A172 (cell line): ENCODE results near the gene MAL. TPM values are rescaled to one million over a fixed set of nuclear protein-coding genes. Genes with fewer than 3 reads are reported as not detected.

Experiments
- DNase-seq: peaks from one replicate; pipeline ENCODE4 v3.0.0-alpha.2; 2015; ENCODE audit warnings: low spot score
- total RNA-seq: library from RNA; depleted of rRNA; stranded (reverse); fragments of >200 nt; shearing (Covaris generic); gene quantifications from 2 replicates; pipeline ENCODE4 v1.2.3, GENCODE V29; 2014

The MAL gene
- total RNA-seq, 1 experiment from 2014 or later = not detected

DNA sequence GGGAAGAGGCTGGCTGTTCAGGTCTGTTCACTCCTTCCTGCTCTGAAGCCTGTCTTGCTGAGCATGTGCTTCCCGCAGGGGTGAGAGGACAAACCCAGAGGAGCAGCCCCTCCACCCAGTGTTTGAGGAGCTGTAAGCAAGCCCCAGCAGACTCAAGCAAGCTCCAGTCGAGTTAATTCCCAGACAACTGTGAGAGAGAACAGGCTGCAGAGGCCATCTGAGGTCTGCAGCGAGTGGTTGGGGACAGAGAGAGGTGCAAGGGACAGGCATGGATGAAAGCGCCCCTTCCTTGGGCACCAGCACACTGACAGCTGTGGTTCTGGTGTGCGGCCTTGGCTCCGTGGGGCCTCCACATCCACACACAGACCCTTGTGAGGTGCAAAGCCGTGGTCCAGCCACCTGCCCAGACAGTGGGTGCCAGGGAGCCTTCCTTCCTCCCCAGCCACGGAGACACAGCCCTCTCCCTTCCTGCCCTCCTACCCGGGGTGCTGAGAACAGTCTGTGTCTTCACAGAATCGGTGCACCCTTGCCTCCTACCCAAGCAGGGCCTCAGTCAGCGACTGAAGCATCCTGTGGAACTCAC, 36.2 kb downstream of the MAL start:
- DNase-seq = no peak

DNA sequence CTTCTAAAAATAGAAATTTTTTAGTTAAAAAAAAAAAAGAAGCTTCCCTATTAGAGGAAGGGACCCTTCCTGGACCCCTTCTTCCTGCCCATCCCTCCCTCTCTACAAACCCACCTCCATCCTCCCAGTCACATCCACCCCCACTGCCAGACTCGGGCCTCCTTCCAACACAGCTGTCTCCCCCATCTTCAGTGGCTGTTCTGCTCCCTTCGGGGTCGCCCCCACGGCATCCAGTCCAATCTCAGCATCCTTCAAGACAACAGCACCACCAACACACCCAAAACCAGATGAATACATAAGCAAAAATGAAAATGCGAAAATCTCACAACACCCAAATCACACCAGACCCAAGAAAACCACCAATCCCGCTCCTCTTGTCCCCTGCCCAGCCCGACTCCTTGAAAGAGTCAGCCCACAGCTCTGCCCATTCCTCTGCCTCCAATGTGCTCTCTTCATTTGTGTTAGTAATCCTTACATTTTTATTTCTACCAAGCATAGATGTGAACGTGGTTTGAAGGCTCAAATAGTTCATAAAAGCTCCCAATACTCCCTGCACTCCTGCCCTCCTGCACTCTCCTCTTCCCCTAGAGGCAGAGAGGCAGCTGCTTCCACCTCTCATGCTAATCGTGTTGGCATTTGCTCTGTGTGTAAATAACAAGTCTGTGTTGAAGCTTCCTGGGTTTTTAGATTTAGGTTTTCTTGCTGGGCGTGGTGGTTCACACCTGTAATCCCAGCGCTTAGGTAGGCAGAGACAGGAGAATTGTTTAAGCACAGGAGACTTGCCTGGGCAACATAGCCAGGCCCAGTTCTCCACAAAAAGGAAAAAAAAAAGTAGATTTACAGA, 37.0 kb downstream of the MAL start:
- DNase-seq = no peak

DNA sequence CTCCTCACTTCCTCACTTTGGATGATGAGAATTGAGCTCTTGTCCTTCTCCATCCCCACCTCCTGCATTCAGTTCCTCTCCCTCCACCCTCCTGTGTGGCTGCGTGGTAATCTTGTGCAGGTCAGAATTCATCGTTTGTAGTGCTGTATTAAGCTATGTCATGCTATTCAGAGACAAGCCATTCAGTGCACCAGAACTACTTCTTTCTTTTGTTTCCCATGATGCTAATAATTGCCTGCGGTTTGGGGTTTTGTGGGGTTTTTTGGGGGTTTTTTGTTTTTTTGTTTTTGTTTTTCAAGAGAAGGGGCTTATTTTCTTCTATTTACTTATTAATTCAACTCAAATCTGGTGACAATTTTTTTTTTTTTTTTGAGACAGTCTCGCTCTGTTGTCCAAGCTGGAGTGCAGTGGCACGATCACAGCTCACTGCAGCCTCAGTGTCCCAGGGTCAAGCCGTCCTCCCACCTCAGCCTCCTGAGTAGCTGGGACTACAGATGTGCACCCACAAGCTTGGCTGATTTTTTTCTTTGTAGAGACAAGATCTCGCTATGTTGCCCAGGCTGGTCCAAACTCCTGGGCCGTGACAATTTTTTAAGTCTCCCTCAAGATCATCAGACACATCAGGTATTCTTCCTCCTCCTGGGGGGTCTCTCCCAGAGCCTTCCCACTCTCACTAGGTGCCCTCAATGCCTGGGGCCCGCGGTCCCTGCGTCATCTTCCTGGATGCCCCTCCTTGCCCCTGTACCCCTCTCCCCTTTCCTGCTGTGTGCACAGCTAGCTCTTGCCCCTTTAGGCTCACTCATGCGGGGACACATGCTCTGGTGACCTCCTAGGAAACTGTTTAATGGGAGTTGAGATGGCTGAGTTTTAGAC, 37.8 kb downstream of the MAL start:
- no peak for DNase-seq

DNA sequence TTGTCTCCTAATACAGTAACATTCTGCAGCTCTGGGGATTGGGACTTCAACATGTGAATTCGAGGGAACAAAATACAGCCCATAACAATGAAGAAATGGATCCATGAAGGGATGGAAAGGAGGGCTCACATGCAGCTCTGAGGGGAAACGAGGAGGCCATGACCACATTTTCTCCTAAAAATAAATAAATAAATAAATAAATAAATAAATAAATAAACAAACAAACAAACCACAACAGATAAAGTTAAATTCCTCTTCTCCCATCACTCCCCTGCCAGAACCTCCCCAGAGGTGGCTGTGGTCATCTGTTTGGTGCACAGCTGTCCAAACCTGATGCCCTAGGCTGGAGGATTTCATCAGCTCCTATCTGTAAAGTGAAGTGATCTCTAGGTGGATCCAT, 42.7 kb downstream of the MAL start:
- DNase-seq = no peak

DNA sequence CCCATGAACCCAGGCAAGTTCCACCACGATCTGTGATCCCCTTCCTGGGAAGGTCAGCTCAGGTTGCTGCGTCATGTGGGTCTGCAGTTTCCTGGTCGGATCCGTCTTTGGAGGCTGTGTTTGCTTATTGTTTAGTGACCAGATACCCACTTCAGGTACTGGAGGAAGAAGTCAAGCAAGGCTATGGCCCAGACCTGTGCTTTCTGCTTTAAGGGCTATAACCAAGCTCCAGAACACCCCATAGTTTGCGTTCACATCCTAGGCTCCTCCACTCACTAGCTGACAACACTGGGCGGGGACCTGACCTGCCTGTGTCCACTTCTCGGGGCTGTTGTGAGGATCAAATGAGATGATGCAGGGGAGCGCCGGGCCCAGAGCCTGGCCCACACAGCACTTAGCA, 44.0 kb downstream of the MAL start:
- DNase-seq = no peak

DNA sequence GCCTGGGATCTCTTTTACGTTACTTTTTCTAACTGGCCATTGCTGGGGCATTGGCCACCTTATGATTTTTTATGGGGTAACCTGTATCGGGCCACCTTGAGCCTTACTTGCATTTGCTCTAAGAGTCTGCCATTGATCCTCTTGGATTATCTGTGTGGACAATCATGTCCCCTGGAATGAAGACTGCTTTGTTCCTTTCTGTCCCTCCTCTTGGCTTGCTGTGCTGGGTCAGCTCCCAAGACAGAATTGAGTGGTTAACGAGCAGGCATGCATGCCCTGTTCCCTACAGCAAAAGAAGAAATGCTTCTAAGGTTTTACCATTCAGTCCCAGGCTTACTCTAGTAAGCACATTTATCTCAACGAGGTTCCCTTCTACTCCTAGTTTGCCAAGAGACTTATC, 46.3 kb downstream of the MAL start:
- no peak for DNase-seq

DNA sequence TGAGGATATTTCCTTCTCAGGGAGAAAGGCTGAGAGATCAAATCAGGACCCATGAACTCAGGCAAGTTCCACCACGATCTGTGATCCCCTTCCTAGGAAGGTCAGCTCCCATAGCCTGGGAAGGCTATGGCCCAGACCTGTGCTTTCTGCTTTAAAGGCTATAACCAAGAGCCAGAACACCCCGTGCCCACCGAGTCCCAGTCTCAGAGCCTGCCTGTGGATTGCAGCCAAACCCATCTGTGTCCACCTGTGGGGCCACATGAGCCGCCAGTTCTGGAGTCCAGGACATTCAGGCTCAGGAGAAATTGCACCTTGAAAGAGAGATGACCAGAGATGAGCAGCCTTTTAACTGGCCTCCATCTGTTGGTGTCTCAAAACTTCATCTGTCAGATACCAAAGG, 46.9 kb downstream of the MAL start:
- no peak for DNase-seq

DNA sequence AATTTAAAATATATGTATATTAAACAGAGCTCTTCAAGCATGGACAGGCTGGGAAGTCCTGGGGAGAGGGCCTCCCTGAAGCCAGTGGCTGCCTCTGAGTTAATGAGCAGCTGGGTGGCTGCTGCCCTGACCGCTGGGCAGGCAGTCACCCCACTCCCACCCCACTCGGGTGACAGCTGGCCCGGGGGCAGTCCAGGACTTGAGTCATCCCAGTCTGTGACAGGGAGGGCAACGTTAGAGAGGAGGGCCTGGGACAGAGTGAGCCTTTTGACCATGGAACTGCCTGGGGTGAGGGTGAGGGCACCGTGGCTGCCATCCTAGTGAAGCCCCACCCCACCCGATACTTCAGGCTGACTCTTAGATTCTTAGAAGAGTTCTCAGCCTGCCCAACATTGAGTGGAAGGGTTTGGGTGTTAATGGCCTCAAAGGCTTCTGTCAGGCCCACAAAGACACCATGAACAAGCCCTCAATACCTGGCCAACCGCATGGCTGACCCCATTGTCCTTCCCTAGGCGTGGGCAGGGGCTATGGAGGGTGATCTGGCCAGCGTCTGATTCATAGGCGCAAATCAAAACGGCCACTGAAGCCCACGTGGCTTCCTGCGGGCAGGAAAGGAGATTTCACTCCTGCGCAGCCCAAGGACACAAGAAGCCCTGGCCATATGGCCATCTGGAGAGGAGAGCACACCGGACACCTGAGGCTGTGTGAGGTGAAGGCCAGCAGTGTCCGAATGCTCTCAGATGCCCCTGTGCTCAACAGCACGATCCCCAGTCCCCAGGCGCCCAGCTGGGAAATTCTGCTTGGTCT, 48.6 kb downstream of the MAL start:
- no peak for DNase-seq

DNA sequence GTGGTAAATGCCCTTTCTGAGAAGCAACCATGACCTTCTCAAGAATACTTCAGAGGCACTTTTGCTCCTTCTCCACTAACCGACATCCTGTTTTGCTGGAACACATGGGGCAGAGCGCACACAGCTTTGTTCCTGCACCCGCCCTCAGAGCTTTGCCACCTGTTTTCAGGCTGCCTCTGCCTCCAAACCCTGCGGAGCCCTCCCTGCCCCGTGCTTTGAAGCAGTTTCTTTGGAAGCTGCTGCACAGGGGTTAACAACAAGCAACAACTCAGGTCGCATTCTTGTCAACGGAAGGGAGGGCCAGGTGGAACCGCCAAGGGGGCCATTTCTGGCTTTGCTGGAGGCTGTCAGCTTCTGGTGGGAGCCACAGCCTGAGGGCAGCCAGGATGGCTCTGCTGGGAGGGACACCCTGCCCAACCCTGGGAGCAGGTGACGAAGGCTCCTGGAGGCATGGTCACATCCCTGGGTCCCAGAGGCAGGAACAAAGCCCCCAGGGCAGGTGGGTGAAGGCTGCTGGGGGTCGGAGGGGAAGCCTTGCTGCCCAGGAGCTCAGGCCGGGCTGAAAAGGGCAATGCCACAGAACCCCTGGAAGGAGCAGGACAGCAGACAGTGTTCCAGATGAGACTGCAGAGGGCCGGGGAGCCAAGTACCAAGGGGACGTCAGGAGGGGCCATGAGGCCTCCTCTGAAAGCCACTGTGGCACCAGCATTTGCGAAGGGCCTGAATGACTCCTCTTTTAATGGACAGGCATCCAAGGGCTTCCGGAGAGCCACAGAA, 49.3 kb downstream of the MAL start:
- no peak for DNase-seq

DNA sequence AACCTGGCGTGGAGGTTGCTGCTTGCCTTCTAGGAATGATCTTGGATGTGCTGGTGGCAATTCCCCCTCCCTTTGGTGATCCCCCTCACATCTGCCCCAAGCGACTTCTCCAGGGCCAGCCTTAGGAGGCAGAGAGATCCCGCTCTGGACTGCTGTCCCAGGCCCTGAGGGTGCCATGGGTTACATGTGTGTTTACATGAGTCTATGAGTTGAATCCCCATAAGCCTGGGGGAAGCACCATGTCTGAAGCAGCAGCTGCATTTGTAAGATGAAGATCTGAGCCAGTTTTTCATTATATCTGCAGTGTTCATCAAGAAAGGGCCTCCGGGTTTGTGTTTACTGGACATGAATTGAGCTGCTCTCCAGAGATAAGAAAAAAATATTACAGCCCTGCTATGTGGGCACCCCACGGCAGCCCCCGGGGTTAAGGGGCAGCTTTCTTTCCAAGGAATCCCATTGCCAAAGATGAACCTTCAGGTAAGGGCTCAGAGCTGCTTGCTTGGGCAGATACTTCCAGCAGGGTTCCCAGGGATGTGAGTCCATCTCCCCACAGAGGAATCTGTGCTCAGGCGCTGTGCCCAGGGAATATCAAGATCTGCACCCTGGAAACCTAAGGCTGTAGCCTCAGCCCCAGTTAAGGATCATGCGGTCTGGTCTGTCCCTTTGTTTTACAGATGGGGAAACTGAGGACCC, 50.1 kb downstream of the MAL start:
- DNase-seq = no peak

DNA sequence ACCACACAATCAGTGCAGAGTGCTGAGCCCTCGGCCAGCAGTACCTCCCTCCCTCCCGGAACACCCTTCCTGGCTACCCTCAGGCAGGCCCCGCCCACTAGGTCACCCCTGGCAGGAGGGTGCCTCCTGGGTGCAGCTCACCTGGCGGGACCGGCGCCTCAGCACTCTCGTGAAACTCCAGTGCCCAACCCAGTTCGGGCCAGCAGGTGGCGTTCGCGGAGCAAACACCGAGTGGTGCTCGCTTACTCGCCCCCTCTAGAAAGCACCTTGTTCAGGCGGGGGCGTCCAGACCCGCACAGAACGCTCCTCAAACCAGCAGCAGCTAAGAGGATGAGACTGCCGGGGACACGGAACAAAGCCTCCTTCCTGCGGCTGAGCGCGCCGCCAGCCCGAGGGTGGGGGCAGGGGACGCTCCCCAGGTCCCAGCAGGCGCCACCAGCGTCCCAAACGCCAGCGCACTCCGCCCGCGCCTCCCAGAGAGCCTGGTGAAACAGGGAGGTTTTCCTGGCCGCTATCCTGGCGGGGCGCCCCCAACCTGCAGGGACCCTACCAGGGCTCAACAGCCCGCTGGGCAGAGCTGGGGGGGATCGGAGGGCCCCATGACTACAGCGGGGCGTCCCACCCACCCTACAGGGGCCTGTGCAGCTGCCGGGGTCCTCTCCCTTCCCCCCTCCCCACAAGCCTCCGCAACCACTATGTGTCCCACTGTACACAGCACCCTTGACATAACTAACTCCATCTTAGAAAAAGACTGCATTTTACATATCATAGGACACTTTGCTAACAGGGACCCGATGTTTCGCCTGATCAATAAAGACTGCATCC, 51.4 kb downstream of the MAL start:
- peak; percentile 55 for DNase-seq

DNA sequence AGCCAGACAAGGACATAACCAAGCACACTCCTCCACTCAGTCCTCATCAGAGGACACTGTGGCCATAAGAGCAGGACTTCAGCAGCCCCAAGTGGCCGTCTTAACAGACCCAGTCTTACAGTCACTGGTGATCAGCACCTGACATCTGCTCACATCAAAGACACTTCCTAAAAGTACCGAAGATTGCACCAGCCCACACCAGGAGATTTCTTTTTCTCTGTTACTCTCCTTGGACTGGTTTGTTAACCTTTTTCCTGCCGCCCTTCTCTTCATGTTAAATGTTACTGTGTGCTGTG, 52.0 kb downstream of the MAL start:
- peak; percentile 17 for DNase-seq

DNA sequence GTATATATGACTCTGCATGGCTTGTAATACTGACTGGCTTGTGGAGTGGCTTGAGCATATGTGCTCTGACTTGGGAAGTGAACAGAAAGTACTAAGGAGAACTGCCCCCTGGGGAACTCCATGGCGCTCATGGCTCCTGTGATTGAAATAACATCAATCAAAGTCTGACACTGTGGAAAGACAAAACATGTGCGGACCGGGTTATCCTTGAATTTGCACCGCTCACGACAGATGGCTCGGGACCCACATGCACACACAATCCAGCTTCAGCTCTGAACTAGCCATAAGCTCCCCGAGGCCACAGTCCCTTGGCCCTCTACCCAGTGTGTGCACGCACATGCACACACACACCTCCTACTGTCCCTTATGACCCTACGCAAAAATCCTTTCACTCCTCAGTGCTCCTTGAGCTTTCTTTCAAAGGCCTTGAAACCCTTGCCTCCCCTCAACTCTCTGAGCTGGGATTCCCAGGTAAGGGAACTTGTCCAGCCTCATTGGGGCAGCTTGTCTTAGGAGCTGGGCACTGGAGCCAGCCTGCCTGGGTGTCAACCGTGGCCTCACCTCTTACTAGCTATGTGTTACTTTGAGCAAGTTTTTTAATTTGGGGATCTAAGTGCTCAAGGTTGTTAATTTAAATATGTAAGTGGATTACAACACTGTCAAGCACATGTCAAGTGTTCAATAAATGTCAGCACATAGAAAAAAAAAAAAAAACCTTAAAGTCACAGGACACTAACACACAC, 52.5 kb downstream of the MAL start:
- no peak for DNase-seq

DNA sequence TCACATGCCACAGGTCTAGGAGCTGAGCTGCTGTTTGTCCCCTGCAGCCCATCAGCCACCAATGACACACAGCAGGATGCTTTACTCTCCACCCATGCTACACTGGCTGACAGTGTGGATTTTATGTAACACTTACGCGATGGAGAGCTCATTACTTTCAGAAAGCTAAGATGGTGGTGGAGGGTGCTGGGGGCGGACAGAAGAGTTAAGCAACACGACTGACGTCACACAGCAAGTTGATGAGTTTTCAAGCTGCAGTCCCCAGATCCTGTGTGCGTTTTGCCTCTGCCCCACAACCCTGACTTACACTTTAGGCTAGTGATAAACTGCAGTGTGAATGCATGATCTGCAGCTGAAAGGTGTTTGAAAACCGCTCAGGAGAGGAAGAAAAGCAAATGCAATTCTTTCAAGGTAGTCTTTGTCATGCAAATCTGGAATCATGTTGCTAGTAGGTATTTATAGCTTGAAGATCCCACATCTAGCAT, 53.7 kb downstream of the MAL start:
- DNase-seq = no peak

DNA sequence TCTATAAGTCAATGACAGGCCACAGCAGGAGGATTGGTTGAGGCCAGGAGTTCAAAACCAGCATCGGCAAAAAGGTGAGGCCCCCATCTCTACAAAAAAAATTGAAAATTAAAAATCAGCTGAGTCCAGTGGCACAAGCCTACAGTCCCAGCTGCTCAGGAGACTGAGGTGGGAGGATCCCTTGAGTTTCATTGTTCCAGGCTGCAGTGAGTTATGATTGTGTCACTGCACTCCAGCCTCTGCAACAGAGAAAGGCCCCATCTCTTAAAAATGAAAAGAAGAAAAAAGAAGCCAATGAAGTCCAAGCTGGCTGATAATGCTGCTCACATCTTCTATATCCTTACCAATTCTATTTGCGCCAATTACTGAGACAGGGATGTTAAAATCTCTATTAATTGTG, 57.0 kb downstream of the MAL start:
- DNase-seq = no peak

DNA sequence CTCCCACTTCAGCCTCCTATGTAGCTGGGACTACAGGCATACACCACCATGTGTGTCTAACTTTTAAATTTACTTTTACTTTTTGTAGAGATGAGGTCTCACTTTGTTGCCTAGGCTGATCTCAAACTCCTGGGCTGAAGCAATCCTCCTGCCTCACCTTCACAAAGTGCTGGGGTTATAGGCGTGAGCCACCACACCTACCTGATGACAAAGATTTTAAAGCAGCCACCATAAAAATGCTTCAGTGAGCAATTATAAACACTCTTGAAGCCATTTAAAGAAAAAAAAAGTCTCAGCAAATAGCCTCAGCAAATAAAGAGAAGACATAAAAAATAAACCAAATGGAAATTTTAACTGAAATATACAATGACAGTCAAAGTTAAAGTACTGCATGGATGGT, 60.5 kb downstream of the MAL start:
- DNase-seq = no peak

DNA sequence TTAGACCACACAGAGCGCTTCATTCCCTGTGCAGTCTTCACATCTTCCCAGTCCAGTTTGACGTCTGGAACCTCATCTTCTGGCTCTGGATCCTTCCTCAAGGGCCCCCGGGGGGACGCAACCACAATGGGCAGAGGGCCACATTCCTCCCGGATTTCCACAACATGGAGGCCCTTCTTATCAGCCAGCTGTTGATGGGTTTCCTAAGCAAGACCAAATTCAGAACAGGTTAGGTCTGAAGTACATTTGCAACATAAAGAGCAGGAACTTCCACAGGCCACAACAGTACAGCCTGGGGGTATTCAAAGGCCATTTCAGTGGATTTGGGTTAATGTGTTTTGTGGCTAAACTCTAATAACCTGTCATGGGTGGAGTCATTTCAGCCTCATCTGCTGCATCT, 61.9 kb downstream of the MAL start:
- DNase-seq = no peak

DNA sequence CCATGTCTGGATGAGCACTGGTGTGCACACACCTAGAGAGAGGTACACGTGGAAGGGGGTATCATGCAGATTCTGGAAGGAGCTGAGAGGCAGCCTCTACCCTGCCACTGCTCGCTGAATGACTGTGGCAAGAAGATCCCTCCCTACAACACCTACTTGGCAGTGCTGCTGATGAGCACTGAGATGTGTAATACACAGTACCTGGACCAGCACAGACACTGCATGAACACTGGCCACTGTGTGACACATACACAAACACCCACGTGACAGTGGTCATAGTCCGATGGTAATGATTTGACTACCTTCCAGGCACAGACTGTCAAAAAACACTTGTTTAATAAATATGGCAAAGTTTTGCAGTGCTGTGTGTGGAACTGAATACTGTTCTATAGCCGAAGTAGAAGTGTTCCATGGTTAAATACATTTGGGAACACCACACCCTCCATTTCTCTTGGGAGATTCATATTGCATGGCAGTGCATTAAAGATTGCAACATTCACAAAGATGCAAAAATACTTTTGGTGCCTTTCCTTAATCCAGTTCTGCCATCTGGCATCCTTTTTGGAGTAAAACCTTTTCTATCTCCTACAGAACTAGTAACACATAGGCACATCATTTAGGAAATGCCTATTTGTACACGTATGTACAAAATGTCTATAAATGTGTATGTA, 66.5 kb downstream of the MAL start:
- no peak for DNase-seq
